Measurements from ENCODE around the gene SHKBP1.
A peak's percentile ranks its signal among the peaks of the same experiment; 100 is the strongest.

SHKBP1 gene

GRCh38 chr19:40603071-40603388 lies 26.4 kb downstream of the SHKBP1 start:
- no peaks in the 10 kb centered on the region for H3K79me2 ChIP-seq (ENCODE audit: control insufficient read depth, low read length)
- TF ChIP-seq CTCF (IDR thresholded peaks at IDR 0.05; ENCODE audit: low read depth, low read length, poor library complexity, severe bottlenecking) (no peak), EZH2phosphoT487 (IDR thresholded peaks at IDR 0.05; ENCODE audit: borderline replicate concordance, low read length) (no peak)
- H3K4me2 ChIP-seq (ENCODE audit: low read length), result peak overlapping the region; percentile 90
- no peaks in the 10 kb centered on the region for H3K36me3 ChIP-seq (ENCODE audit: control insufficient read depth, low read length)
- no peaks in the 10 kb centered on the region for H3K9me2 ChIP-seq (replicated peaks; ENCODE audit: control insufficient read depth, low read length)
- peaks cover 8% of the 10 kb centered on the region; the same call in 1 of the 2 replicates for H4K20me1 ChIP-seq (ENCODE audit: control insufficient read depth, insufficient read depth, low read depth, low read length)
- no peaks in the 10 kb centered on the region for H3K9me3 ChIP-seq (ENCODE audit: control insufficient read depth, insufficient read depth, low read length)
- peaks cover 18% of the 10 kb centered on the region for H3F3A ChIP-seq (ENCODE audit: control insufficient read depth, insufficient read depth)
- H3K4me3 ChIP-seq (ENCODE audit: low read length), result peak overlapping the region; percentile 63
- H3K27me3 ChIP-seq (ENCODE audit: control insufficient read depth, low read length), result peaks cover 44% of the 10 kb centered on the region
- H3K4me1 ChIP-seq (ENCODE audit: control insufficient read depth, low read length), result peaks cover 78% of the 10 kb centered on the region
- H3K27ac ChIP-seq (ENCODE audit: low read depth, low read length), result no peak overlapping the region

- no peaks in the 10 kb centered on the region for H3K9me2 ChIP-seq (replicated peaks; ENCODE audit: control insufficient read depth, low read length)
- H3K36me3 ChIP-seq (ENCODE audit: control insufficient read depth, low read length), result no peaks in the 10 kb centered on the region
- H3K4me1 ChIP-seq (ENCODE audit: control insufficient read depth, low read length), result peaks cover 73% of the 10 kb centered on the region
- H3K4me3 ChIP-seq (ENCODE audit: low read length), result peak overlapping the region; percentile 63
- H3F3A ChIP-seq (ENCODE audit: control insufficient read depth, insufficient read depth), result peaks cover 18% of the 10 kb centered on the region
- no peaks in the 10 kb centered on the region for H3K79me2 ChIP-seq (ENCODE audit: control insufficient read depth, low read length)
- H3K27me3 ChIP-seq (ENCODE audit: control insufficient read depth, low read length), result peaks cover 40% of the 10 kb centered on the region
- H3K27ac ChIP-seq (ENCODE audit: low read depth, low read length), result no peak overlapping the region
- TF ChIP-seq CTCF (IDR thresholded peaks at IDR 0.05; ENCODE audit: low read depth, low read length, poor library complexity, severe bottlenecking), result no peak
- no peak for TF ChIP-seq EZH2phosphoT487 (IDR thresholded peaks at IDR 0.05; ENCODE audit: borderline replicate concordance, low read length)
- no peaks in the 10 kb centered on the region for H3K9me3 ChIP-seq (ENCODE audit: control insufficient read depth, insufficient read depth, low read length)
- H3K4me2 ChIP-seq (ENCODE audit: low read length), result peak overlapping the region; percentile 90
- peaks cover 8% of the 10 kb centered on the region; the same call in 1 of the 2 replicates for H4K20me1 ChIP-seq (ENCODE audit: control insufficient read depth, insufficient read depth, low read depth, low read length)
Measured at GRCh38 chr19:40603389-40604170, 26.9 kb downstream of the SHKBP1 start.

GRCh38 chr19:40604171-40604646 lies 27.5 kb downstream of the SHKBP1 start:
- peaks cover 72% of the 10 kb centered on the region for H3K4me1 ChIP-seq (ENCODE audit: control insufficient read depth, low read length)
- no peak for TF ChIP-seq EZH2phosphoT487 (IDR thresholded peaks at IDR 0.05; ENCODE audit: borderline replicate concordance, low read length)
- TF ChIP-seq CTCF (IDR thresholded peaks at IDR 0.05; ENCODE audit: low read depth, low read length, poor library complexity, severe bottlenecking), result no peak
- H3F3A ChIP-seq (ENCODE audit: control insufficient read depth, insufficient read depth), result peaks cover 18% of the 10 kb centered on the region
- peak overlapping the region; percentile 63 for H3K4me3 ChIP-seq (ENCODE audit: low read length)
- H3K27ac ChIP-seq (ENCODE audit: low read depth, low read length), result no peak overlapping the region
- peak overlapping the region; percentile 90 for H3K4me2 ChIP-seq (ENCODE audit: low read length)
- H3K36me3 ChIP-seq (ENCODE audit: control insufficient read depth, low read length), result no peaks in the 10 kb centered on the region
- H3K9me3 ChIP-seq (ENCODE audit: control insufficient read depth, insufficient read depth, low read length), result no peaks in the 10 kb centered on the region
- no peaks in the 10 kb centered on the region for H3K79me2 ChIP-seq (ENCODE audit: control insufficient read depth, low read length)
- no peaks in the 10 kb centered on the region for H3K9me2 ChIP-seq (replicated peaks; ENCODE audit: control insufficient read depth, low read length)
- peaks cover 35% of the 10 kb centered on the region for H3K27me3 ChIP-seq (ENCODE audit: control insufficient read depth, low read length)
- peaks cover 6% of the 10 kb centered on the region; the same call in 1 of the 2 replicates for H4K20me1 ChIP-seq (ENCODE audit: control insufficient read depth, insufficient read depth, low read depth, low read length)

Data from DOHH2 (cell line).